Vagina (tissue), 2 donors: Measurements from ENCODE around the gene PRKAR1B. TPM values are rescaled to one million over a fixed set of nuclear protein-coding genes. Genes with fewer than 3 reads are reported as not detected.

Experiments
- DNase-seq, 2 donors: peaks; one replicate each; pipeline ENCODE4 v3.0.0-alpha.2; 2017; ENCODE audit errors: extremely low spot score in 2 of 2
- H3K27ac ChIP-seq: fragments of 200-600 bp; sonication (generic); one replicate; pipeline ENCODE4 v1.5.1; 2019
- H3K27me3 ChIP-seq: fragments of 200-600 bp; sonication (generic); one replicate; pipeline ENCODE4 v1.5.1; 2019
- H3K36me3 ChIP-seq, 2 donors: fragments of 200-600 bp; sonication (generic); one replicate each; pipeline ENCODE4 v1.5.1; 2017 to 2019
- H3K4me1 ChIP-seq: fragments of 200-600 bp; sonication (generic); one replicate; pipeline ENCODE4 v1.5.1; 2019
- H3K4me3 ChIP-seq, 2 donors: fragments of 200-600 bp; sonication (generic); 1 replicate in 1 of 2; 2 replicates in 1 of 2; pipeline ENCODE4 v1.5.1; 2016 to 2019
- H3K9me3 ChIP-seq: fragments of 200-600 bp; sonication (generic); one replicate; pipeline ENCODE4 v1.5.1; 2019
- CTCF ChIP-seq, 3 experiments: fragments of 450-650 bp in 2 of 3; fragments of 200-600 bp in 1 of 3; sonication (generic) in 1 of 3; IDR thresholded peaks; one replicate each; pipeline ENCODE4 v1.5.1; 2017 to 2019; ENCODE audit warnings: antibody characterized with exemption in 3 of 3, mild to moderate bottlenecking in 2 of 3, moderate library complexity in 2 of 3
- POLR2A ChIP-seq, 2 donors: fragments of 450-650 bp; IDR thresholded peaks; one replicate each; pipeline ENCODE4 v1.6.1; 2017; ENCODE audit warnings: antibody characterized with exemption in 2 of 2, mild to moderate bottlenecking in 2 of 2, moderate library complexity in 2 of 2
- POLR2AphosphoS5 ChIP-seq, 2 donors: sonication (generic); formaldehyde crosslinking; IDR thresholded peaks; one replicate each; pipeline ENCODE4 v1.9.0; 2017; ENCODE audit warnings: antibody characterized with exemption in 2 of 2, mild to moderate bottlenecking in 2 of 2, low read depth in 1 of 2; ENCODE audit not compliant: insufficient read depth in 1 of 2
- intact Hi-C: fragments of 100-400 bp; cut with DNase I; formaldehyde crosslinking; loops from one replicate; pipeline ENCODE4 v1.15.1; 2023
- total RNA-seq: library from RNA; depleted of rRNA; stranded (reverse); fragments of >200 nt; gene quantifications from one replicate; pipeline ENCODE4 v1.2.3, GENCODE V29; 2016

Gene PRKAR1B
- total RNA-seq, 1 donor from 2014 or later, result 31.4 TPM

- TF ChIP-seq POLR2A (IDR thresholded peaks at IDR 0.05) (no peak), POLR2AphosphoS5 (IDR thresholded peaks at IDR 0.05; ENCODE audit: insufficient read depth in 1 of 2, low read depth in 1 of 2) (no peak), CTCF (IDR thresholded peaks at IDR 0.05) (no peak)
- Histone ChIP-seq H3K27me3 (no peaks in the 10 kb centered on the region), H3K36me3 (no peaks in the 10 kb centered on the region), H3K4me1 (no peaks in the 10 kb centered on the region), H3K4me3 (no peak overlapping the region), H3K9me3 (no peaks in the 10 kb centered on the region), H3K27ac (no peak overlapping the region)
- DNase-seq, result no peak
- intact Hi-C loops, result no loop called here
Measured at GRCh38 chr7:568031-568951, 158.8 kb downstream of the PRKAR1B start.

- H3K4me3 ChIP-seq, result no peak overlapping the region
- intact Hi-C loops, result no loop called here
- H3K4me1 ChIP-seq, result no peaks in the 10 kb centered on the region
- TF ChIP-seq POLR2A (IDR thresholded peaks at IDR 0.05) (no peak), CTCF (IDR thresholded peaks at IDR 0.05) (no peak), POLR2AphosphoS5 (IDR thresholded peaks at IDR 0.05; ENCODE audit: insufficient read depth in 1 of 2, low read depth in 1 of 2) (no peak)
- DNase-seq, result no peak
- no peaks in the 10 kb centered on the region for H3K36me3 ChIP-seq
- no peak overlapping the region for H3K27ac ChIP-seq
- no peaks in the 10 kb centered on the region for H3K9me3 ChIP-seq
- no peaks in the 10 kb centered on the region for H3K27me3 ChIP-seq
Measured at GRCh38 chr7:567305-567883, 159.7 kb downstream of the PRKAR1B start.

GRCh38 chr7:566100-566499 is 161.0 kb downstream of the PRKAR1B start:
- DNase-seq, result no peak
- no peak for TF ChIP-seq POLR2AphosphoS5 (IDR thresholded peaks at IDR 0.05; ENCODE audit: insufficient read depth in 1 of 2, low read depth in 1 of 2)
- no peak for TF ChIP-seq POLR2A (IDR thresholded peaks at IDR 0.05)
- TF ChIP-seq CTCF (IDR thresholded peaks at IDR 0.05), result no peak
- H3K4me3 ChIP-seq, result no peak overlapping the region
- H3K36me3 ChIP-seq, result no peaks in the 10 kb centered on the region
- H3K9me3 ChIP-seq, result no peaks in the 10 kb centered on the region
- intact Hi-C loops, result no loop called here
- no peak overlapping the region for H3K27ac ChIP-seq
- H3K4me1 ChIP-seq, result no peaks in the 10 kb centered on the region
- no peaks in the 10 kb centered on the region for H3K27me3 ChIP-seq

GRCh38 chr7:564176-564865 is 162.8 kb downstream of the PRKAR1B start:
- Histone ChIP-seq H3K27ac (no peak overlapping the region), H3K4me3 (no peak overlapping the region), H3K36me3 (no peaks in the 10 kb centered on the region), H3K4me1 (no peaks in the 10 kb centered on the region), H3K27me3 (no peaks in the 10 kb centered on the region), H3K9me3 (no peaks in the 10 kb centered on the region)
- intact Hi-C loops, result no loop called here
- TF ChIP-seq POLR2AphosphoS5 (IDR thresholded peaks at IDR 0.05; ENCODE audit: insufficient read depth in 1 of 2, low read depth in 1 of 2) (no peak), CTCF (IDR thresholded peaks at IDR 0.05) (no peak), POLR2A (IDR thresholded peaks at IDR 0.05) (no peak)
- no peak for DNase-seq
